Chondrocyte (in vitro differentiated cells): ENCODE results near the gene SLC22A1. TPM values are rescaled to one million over a fixed set of nuclear protein-coding genes. Genes with fewer than 3 reads are reported as not detected.

Source experiments
- DNase-seq: peaks from one replicate; pipeline ENCODE4 v3.0.0; 2021; ENCODE audit warnings: mixed read lengths, low spot score
- H3K27ac Mint-ChIP-seq: one replicate; pipeline ENCODE4 v1.8.0; 2021; ENCODE audit warnings: mild to moderate bottlenecking, moderate library complexity, mixed read lengths; ENCODE audit not compliant: unreplicated experiment
- H3K27me3 Mint-ChIP-seq: 2 replicates; pipeline ENCODE4 v1.8.0; 2021; ENCODE audit warnings: low read depth, mixed read lengths
- H3K36me3 Mint-ChIP-seq: 2 replicates; pipeline ENCODE4 v1.8.0; 2021; ENCODE audit warnings: low read depth, mixed read lengths
- H3K4me1 Mint-ChIP-seq: 2 replicates; pipeline ENCODE4 v1.8.0; 2021; ENCODE audit warnings: low read depth, mild to moderate bottlenecking, mixed read lengths
- H3K4me3 Mint-ChIP-seq: one replicate; pipeline ENCODE4 v1.8.0; 2021; ENCODE audit warnings: mild to moderate bottlenecking, moderate library complexity, mixed read lengths; ENCODE audit not compliant: unreplicated experiment
- H3K9me3 Mint-ChIP-seq: 2 replicates; pipeline ENCODE4 v1.8.0; 2021; ENCODE audit warnings: low read depth, mixed read lengths
- CTCF ChIP-seq: fragments of 200-600 bp; sonication (generic); IDR thresholded peaks from 2 replicates; pipeline ENCODE4 v1.5.0; 2021; ENCODE audit warnings: antibody characterized with exemption, mild to moderate bottlenecking, moderate library complexity
- long read RNA-seq: library from polyadenylated mRNA; stranded (forward); transcript quantifications from one replicate; pipeline ENCODE4 v2.0.0, GENCODE V29; 2021
- total RNA-seq: library from RNA; stranded (reverse); gene quantifications from 3 replicates; pipeline ENCODE4 v1.2.1, GENCODE V29; 2021

Gene SLC22A1
- 1.5 to 3.3 TPM (median 2.9 TPM) in 3 replicates for total RNA-seq
- long read RNA-seq, partial matches to known transcripts = 1 of 1 reads
- long read RNA-seq, other reads (novel, unspliced or antisense) = 0 of 1 reads

- no peak for TF ChIP-seq CTCF
- no peak for DNase-seq
- H3K4me3 Mint-ChIP-seq = no peak within 1 kb of the TSS
- peaks cover 10% of the 10 kb centered on the region for H3K4me1 Mint-ChIP-seq
- peaks cover 14% of the 10 kb centered on the region for H3K36me3 Mint-ChIP-seq
- H3K9me3 Mint-ChIP-seq = no peaks in the 10 kb centered on the region
- H3K27ac Mint-ChIP-seq = no peak within 1 kb of the TSS
- no peaks in the 10 kb centered on the region for H3K27me3 Mint-ChIP-seq
These were observed at the start of gene SLC22A1 for GRCh38 chr6:160121558-160121957. SLC22A1 (plus strand) TSS chr6:160121815; CDS start chr6:160121936, 121 bp downstream.

GRCh38 chr6:160073272-160073671 lies 48.3 kb upstream of the SLC22A1 start:
- no peaks in the 10 kb centered on the region for H3K9me3 Mint-ChIP-seq
- H3K27me3 Mint-ChIP-seq = no peaks in the 10 kb centered on the region
- DNase-seq = no peak
- peaks cover 56% of the 10 kb centered on the region for H3K36me3 Mint-ChIP-seq
- TF ChIP-seq CTCF = no peak
- H3K27ac Mint-ChIP-seq = no peak overlapping the region
- H3K4me1 Mint-ChIP-seq = no peaks in the 10 kb centered on the region
- no peak overlapping the region for H3K4me3 Mint-ChIP-seq

GRCh38 chr6:160076009-160076408 lies 45.6 kb upstream of the SLC22A1 start:
- H3K4me3 Mint-ChIP-seq = no peak overlapping the region
- DNase-seq = no peak
- H3K9me3 Mint-ChIP-seq = no peaks in the 10 kb centered on the region
- no peaks in the 10 kb centered on the region for H3K4me1 Mint-ChIP-seq
- no peak for TF ChIP-seq CTCF
- no peak overlapping the region for H3K27ac Mint-ChIP-seq
- no peaks in the 10 kb centered on the region for H3K27me3 Mint-ChIP-seq
- H3K36me3 Mint-ChIP-seq = peaks cover 55% of the 10 kb centered on the region

- peaks cover 58% of the 10 kb centered on the region for H3K36me3 Mint-ChIP-seq
- no peaks in the 10 kb centered on the region for H3K4me1 Mint-ChIP-seq
- no peak overlapping the region for H3K27ac Mint-ChIP-seq
- no peaks in the 10 kb centered on the region for H3K27me3 Mint-ChIP-seq
- H3K4me3 Mint-ChIP-seq = no peak overlapping the region
- DNase-seq = no peak
- no peak for TF ChIP-seq CTCF
- H3K9me3 Mint-ChIP-seq = no peaks in the 10 kb centered on the region
These were observed 44.6 kb upstream of the SLC22A1 start for GRCh38 chr6:160077024-160077423.

- peaks cover 53% of the 10 kb centered on the region for H3K36me3 Mint-ChIP-seq
- no peak for TF ChIP-seq CTCF
- H3K4me3 Mint-ChIP-seq = no peak overlapping the region
- no peaks in the 10 kb centered on the region for H3K4me1 Mint-ChIP-seq
- H3K27me3 Mint-ChIP-seq = no peaks in the 10 kb centered on the region
- DNase-seq = no peak
- no peak overlapping the region for H3K27ac Mint-ChIP-seq
- H3K9me3 Mint-ChIP-seq = no peaks in the 10 kb centered on the region
These were observed 44.1 kb upstream of the SLC22A1 start for GRCh38 chr6:160077526-160077925.
